Myometrial cell (primary cell): ENCODE results near the gene GLIPR1L1. TPM values are rescaled to one million over a fixed set of nuclear protein-coding genes. Genes with fewer than 3 reads are reported as not detected.

Experiments used
- total RNA-seq: library from RNA; depleted of rRNA; stranded (reverse); fragments of >200 nt; gene quantifications from 2 replicates; pipeline ENCODE4 v1.2.3, GENCODE V29; 2015

GLIPR1L1 gene
- not detected in 2 replicates for total RNA-seq

DNA sequence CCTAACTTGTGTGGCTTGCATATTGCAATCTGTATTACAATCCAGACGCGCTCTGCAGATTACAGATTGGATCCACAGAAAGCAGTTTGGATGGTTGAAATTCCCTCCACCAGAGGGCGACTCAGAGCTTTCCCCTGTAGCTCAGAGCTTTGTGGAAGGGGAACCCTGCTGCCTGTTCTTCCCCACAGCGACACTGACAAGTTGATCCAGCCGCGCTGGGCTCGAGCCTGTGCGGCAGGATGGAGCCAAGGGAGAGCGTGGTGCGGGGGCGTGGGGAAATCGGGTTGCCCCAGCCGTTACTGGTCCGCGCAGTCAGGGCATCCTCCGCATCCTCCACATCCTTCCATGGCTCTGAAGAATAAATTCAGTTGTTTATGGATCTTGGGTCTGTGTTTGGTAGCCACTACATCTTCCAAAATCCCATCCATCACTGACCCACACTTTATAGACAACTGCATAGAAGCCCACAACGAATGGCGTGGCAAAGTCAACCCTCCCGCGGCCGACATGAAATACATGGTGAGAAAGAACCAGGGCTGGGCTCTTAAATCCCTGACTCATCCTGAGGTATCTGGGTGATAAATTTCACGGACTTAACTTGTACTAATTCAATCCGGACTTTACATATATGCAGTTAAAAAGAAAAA is at the start of gene GLIPR1L1:
GLIPR1L1 (plus strand) TSS at position 287 of the 647 bp plus-strand sequence; CDS start at position 346, 59 bp downstream.

DNA sequence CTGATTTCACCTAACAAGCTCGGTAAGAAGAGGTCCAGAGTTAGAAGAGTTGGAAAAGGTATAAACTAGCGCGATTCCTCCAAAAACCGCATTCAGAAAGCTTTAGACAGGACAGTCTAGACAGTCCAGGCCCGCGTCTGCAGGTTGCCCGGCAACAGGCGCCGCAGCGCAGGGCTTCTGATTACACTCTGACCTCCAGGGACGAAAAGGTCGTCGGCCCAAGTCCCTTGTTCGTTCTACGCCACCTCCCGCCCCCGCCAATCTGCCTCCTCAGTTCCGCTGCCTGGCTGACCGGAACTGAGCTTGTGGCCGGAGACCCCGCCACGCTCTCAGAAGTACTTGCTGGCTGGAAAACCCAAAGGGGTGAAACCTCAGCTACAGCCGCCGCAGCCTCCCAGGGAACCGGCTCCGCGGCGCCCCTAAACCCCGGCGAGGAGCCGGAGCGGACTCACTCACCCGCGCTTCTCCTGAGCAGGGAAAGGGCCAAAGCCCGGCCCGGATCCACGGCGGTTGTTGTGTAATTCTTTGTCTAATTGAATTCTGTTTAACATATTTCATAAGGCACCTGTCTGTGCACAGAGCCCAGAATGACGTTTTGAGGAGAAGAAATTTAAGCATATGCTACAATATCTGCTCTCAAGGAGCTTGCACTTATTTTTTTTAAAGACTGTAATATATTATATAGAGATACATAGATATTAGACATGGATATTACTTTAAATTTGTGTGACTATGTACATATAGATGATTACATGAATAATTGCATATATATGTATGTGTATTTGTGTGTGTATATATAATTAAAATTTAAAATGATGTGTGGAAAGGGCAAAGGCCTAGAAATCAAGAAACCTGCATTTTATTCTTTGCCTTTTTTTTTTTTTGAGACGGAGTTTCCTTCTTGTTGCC is 4.3 kb upstream of the GLIPR1L1 start, which contains the start of gene CAPS2:
CAPS2 (minus strand) TSS at position 407 of the 909 bp plus-strand sequence. CDS start 3,826 bp downstream, outside the sequence.

DNA sequence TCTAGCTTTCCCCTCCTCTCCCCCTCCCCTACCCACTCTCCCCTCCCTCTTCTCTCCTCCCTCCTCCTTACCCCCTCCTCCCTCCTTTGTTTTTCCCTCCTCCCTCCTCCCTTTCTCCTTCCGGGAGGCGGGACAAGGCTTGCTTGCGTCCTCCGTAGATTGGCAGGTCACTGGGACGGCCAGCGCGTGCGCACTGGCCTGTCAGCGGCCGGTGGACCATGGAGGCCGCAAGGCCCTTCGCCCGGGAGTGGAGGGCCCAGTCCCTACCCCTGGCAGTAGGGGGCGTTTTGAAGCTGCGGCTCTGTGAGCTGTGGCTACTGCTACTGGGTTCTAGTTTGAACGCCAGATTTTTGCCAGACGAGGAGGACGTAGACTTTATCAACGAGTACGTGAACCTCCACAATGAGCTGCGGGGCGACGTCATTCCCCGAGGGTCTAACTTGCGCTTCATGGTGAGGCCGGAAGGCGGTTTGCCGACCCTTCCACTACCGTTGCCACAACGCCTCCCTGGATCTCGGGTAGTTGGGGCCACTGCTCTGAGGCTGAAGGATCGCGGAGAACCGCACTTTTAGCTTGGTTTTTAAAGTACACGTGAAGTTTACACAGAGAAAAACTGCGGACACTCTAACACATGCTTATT is 56.5 kb downstream of the GLIPR1L1 start, which contains the start of gene GLIPR1L2:
GLIPR1L2 (plus strand) TSS at position 191 of the 640 bp plus-strand sequence; CDS start at position 219, 28 bp downstream.

Other genes starting within 250 kb of the GLIPR1L1 start
- not detected in 2 replicates for gene KCNC2, start 124.8 kb upstream of the GLIPR1L1 start, total RNA-seq
- 4.0 and 4.6 TPM in 2 replicates for gene CAPS2, start 4.3 kb upstream of the GLIPR1L1 start, total RNA-seq
- gene GLIPR1L2, start 56.4 kb downstream of the GLIPR1L1 start, total RNA-seq, result 0.18 and 0.29 TPM in 2 replicates
- 40.1 and 64.2 TPM in 2 replicates for gene GLIPR1, start 146.1 kb downstream of the GLIPR1L1 start, total RNA-seq
- 17.6 and 38.5 TPM in 2 replicates for gene KRR1, start 176.9 kb downstream of the GLIPR1L1 start, total RNA-seq